Colon (tissue), 2 donors: ENCODE data around the gene TRIML1.

ENCODE experiments used
- FAIRE-seq: peaks from 2 replicates; lab custom pipeline; 2012; peaks lifted over from hg19 to GRCh38; lab: Jason Lieb, UNC
- donor health status: control.
- donor health status: control.

Gene TRIML1

DNA sequence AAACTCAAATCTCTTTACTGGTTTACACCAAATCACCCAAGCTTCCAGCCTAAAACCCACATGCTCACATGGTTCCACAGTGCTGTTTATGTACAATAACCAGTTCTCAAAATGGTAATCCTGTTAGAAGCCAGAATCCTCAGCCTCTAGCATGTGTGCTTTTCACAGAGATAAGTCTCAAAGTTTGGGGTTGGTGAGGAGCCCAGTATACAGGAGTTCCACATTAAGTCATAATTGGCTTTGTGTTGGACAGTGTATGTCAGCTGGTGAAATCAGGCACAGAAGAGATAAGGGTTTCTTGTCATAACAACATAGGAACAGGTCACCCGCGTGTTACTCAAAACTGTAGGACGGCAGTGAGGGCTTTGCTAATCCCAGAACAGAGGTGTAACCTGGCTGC lies at the start of gene TRIML1:
TSS of gene TRIML1 (plus strand) at position 301 of the 400 bp plus-strand sequence. CDS start 118 bp downstream, outside the sequence.
- no peak for FAIRE-seq

DNA sequence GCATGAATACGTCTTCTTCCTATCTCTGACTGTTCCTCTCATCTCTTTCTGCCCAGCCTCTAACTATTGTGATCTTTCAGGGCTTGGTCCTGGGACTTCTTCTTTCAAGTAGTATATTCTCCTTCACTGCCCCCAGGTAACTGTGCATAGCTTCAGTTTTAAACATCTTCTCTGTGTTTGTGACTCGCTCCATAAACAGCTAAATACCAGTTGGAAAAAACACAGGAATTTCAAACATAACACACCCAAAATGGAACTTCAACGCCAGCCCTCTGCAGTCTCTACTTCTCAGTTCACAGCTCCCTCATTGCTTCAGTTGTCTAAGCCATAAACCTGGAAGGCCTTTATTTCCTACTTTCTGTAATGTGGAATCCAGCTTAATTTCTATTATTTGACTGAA lies 46.4 kb upstream of the TRIML1 start:
- FAIRE-seq = no peak

GRCh38 chr4:188106454-188106853 lies 32.8 kb upstream of the TRIML1 start:
- FAIRE-seq = no peak

DNA sequence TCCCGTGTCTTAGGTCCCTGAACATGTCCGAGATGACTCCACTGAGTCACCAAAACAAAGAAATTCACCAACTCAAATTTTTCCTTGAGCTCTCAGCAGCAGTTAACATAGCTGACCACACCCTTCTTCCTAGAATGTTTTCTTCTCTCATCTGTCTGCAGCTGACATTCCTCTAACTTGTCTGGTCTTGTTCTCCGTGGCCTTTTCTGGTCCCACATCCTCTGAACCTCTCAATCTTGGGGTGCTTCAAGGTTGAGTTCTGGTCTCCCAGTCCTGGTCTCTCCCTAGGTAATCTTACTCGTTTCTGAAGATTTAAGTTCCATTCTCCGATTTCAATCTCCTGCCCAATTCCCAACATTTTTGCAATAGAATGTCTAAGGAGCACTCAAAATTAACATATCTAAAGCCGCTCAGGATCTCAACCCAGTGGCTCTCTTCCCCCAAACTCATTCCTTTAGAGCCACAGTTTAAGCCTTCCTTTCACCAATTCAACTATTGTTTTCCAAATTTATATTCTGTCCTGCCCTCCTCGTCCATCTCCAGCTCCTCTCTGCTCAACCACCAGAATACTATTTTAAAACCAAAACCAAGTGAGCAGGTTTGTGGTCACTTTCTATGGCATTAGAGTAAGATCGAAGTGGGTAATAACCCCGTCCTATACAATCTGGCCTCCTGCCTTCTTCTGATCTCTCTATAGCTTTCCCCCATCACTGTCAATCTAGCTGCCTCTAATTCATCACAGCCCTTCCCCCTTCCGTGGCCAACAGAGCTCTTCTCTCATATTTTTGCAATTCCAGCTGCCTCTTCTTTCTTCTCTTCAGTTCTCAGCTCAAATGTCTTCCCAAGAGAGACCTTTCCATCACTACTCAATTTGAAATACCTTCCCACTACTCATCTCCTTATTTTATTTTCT lies 31.1 kb upstream of the TRIML1 start:
- FAIRE-seq = no peak

GRCh38 chr4:188109157-188109755 lies 30.0 kb upstream of the TRIML1 start, which contains the start of gene TRIML2:
TSS of gene TRIML2 (minus strand) at chr4:188109603. CDS start at chr4:188105368, 4,235 bp downstream.
- FAIRE-seq = no peak

DNA sequence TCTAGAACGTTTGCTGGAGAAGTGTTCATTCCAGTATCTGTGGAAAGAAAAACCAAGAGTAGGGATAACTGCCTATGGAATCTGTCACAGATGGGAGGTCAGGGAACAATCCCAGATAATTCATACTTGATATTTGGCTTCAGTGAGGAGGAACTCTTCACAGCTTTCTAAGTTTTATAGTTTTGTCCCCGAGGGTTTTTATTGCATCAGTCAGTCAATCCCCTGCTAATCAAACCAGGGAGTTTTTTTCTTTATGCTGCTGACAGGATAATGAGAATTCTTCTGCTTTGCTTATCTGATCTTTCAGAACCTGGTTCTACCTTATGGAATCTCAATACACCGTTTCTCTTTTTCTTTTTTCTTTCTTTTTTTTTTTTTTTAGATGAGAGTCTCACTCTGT lies 29.2 kb upstream of the TRIML1 start:
- FAIRE-seq = no peak

DNA sequence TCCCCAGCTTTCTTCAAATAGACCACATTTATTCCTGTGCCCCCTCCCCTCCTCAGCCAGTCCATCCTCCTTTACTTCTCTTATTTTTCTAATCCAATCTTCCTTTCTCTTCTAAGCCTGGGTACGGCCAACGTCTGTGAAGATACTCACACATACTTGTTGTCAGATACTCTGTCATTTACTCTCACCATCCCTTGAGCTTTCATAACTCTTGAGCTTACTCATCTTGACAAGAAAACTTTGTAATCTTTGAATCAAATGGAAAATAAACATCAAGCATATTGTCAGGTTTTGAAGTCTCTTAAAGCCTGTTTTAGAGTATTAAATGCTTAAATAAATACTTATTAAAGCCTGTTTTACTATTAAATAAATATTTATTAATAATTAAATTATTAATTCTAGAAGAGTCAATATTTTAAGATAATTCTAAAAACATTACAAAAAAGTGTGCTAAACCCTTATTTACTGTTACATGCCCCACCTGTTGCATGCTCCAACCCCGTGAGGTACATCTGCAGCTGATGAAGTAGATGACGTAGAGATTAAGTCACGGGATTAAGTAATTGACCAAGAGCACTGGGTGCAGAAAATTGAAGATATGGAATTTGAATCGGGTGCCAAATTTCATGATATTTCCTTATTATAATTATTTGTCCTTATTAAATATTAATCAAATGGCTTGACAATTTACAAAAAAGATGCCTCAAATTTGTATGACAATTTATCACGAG lies 28.3 kb upstream of the TRIML1 start:
- FAIRE-seq = no peak

- no peak for FAIRE-seq
Observed at GRCh38 chr4:188111955-188112354, 27.3 kb upstream of the TRIML1 start.

DNA sequence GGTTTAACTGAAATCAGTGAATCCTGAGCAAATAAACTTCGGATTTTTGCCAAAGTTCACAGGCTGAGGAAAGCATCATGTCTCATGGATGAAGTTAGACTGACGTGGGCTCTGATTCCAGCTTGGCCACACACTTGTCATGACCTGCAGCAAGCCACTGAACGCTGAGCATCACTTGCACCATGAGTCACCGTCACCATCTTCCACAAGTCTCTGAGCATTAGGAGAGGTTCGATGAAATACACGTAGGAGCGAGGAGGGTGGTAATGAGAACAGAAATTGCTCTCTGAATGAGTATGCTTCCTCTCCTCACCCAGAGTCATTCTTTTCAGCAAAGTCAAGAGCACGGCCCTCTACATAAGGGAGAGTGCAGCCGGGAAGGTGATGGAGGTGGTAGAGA lies 26.1 kb upstream of the TRIML1 start:
- no peak for FAIRE-seq

DNA sequence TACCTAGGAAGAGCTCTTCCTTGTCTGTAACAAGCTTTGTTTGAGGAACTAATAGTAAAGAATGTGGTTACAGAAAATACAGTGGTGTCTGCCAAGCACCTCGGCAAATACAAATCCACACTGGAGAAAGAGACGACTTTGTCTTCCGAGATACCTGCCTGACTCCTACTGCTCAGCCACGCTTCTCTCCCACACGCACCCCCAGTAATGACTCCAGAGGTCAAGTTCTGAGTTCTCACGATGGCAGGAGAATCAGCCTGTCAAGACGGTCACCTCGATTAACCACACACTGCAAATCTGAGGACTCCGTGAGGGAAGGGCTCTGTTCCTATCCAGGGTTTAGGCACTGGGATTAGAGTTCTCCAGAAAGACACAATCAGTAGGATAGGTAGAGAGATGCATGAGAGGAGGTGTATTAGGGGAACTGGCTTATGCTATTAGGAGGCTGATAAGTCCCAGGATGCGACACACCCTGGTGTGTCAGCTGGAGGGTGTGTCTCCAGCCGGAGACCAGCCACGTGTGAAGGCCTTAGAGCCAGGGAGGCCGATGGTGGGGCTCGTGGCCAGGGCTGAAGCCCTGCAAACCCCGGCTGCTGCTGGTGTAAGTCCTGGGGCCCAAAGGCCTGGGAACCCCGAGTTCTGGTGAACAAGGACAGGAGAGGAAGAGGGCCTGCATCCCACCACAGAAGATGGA lies 21.5 kb upstream of the TRIML1 start:
- no peak for FAIRE-seq

DNA sequence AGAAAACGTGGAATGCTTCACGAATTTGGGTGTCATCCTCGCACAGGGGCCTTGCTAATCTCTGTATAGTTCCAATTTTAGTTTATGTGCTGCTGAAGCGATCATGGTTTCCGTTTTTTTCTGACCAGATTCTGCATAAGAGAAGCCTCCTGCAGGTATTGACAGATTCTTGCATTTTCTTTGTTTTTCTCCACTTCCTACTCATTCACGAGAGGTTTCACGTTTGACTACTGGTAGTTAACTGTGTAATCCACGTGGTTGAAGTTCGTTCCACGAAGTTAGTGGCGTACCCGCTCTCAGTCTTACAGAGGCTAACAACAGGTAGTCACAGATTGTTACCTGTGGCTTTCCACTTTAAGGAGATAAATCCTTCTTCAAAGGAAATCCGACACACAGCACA lies 17.7 kb upstream of the TRIML1 start:
- FAIRE-seq = no peak

- no peak for FAIRE-seq
Observed at GRCh38 chr4:188127214-188127874, 11.9 kb upstream of the TRIML1 start.

- FAIRE-seq = no peak
Observed at GRCh38 chr4:188130355-188130754, 8.9 kb upstream of the TRIML1 start.

DNA sequence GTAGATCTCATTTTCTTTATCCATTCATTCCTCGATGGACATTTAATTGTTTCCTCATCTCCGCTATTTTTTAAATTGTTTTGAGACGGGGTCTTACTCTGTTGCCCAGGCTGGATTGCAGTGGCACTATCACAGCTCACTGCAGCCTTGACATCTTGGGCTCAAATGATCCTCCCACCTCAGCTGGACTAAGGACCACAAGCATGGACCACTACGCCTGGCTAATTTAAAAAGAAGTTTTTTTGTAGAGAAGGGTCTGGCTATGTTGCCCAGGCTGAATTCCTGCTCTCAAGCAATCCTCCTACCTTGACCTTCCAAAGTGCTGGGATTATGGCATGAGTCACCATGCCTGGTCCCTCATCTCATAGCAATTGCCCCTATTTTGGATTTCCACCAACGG lies 7.0 kb upstream of the TRIML1 start:
- no peak for FAIRE-seq

DNA sequence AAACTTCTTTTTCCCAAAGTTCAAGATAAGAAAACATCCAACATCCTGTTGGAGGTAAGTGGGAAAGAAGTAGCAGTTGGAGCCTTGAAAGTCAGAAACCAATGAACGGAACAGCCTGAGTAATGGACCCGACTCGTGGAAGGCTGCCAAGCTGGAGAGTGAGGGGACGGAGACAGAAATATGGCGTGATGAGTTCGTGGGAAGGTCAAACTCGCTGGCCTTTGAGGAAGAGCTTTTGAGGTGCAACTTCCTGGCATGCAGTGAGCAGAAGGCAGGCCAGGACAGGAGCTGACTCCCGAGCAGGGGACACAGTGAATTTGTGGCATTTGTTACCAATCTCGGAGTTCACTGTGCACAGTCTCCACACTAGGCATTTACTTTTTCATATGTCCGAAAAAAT lies 1.0 kb upstream of the TRIML1 start:
- no peak for FAIRE-seq

DNA sequence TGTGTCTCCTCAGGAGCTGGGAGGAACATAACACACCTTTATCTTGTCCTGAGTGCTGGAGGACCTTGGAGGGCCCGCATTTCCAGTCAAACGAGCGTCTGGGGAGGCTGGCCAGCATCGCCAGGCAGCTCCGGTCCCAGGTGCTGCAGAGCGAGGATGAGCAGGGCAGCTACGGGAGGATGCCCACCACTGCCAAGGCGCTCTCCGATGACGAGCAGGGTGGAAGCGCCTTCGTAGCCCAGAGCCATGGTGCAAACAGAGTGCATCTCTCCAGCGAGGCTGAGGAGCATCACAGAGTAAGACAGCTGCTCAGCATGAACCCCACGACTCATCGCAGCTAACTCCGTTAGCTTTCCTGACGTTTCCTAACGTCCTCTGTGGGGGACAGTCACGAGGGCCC lies 430 bp downstream of the TRIML1 start:
- no peak for FAIRE-seq

DNA sequence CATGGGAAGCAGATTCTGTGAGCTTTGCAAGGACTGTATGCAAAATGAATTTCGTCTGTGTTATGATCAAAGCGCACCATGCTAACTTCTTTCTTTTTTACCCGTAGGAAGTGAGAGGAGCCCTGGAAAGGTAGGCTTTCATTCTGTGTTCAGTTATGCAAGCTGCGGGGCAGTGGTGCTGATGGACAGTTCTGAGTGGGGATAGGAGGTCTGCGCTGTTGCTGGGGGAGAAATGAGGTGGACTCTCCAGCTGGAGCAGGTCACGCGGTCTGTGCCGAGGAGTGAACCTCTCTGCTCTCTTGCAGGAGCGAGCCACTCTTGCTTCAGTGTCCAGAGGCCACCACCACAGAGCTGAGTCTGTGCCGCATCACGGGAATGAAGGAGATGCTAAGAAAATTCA lies 4.5 kb downstream of the TRIML1 start:
- no peak for FAIRE-seq

DNA sequence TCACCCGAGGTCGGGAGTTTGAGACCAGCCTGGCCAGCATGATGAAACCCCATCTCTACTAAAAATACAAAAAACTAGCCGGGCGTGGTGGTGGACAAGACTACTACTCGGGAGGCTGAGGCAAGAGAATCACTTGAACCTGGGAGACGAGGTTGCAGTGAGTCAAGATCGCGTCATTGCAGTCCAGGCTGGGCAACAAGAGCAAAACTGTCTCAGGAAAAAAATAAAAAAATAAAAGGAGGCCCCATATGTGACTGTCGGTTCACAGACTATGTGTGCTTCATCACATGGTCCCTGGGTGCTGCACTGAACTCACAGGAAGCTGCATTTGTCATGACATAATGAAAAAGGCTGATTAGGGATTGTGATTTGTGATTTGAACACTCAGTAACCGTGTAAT lies 6.4 kb downstream of the TRIML1 start:
- no peak for FAIRE-seq

DNA sequence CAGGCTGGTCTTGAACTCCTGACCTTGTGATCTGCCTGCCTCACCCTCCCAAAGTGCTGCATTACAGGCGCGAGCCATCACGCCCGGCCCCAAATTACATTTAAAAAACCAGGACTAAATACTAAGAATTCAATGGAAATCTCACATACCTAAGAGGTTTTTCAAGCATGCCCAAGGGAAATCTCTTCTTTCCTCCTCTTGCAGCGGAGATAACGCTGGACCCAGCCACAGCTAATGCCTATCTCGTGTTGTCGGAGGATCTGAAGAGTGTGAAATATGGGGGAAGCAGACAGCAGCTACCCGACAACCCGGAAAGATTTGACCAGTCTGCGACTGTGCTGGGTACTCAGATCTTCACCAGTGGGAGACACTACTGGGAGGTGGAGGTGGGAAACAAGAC lies 7.4 kb downstream of the TRIML1 start:
- no peak for FAIRE-seq

DNA sequence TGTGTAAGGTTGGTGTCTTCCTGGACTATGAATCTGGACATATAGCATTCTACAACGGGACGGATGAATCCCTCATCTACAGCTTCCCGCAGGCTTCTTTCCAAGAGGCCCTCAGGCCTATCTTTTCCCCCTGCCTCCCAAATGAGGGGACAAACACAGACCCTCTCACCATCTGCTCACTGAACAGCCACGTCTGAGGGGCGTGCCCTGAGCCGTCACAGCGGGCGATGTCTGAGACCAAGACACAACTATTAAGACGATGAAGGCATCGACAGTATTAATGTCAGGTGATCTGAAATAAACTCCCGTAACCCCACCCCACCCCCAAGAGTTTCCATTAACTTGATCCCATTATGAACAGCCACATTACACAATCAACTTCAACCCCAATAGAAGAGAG lies 7.9 kb downstream of the TRIML1 start:
- FAIRE-seq = no peak

- no peak for FAIRE-seq
Observed at GRCh38 chr4:188147776-188148175, 8.5 kb downstream of the TRIML1 start.
